D721Med (cell line): Measurements from ENCODE around the gene OR4D2.

Experiments
- DNase-seq: peaks from one replicate; pipeline ENCODE4 v3.0.0; 2011; ENCODE audit warnings: low spot score; ENCODE audit not compliant: insufficient read length
- FAIRE-seq: peaks from 2 replicates; lab custom pipeline; 2011; peaks lifted over from hg19 to GRCh38; lab: Jason Lieb, UNC
- TF ChIP-seq, protein P1 (sequence below): IDR thresholded peaks from 2 replicates; pipeline ENCODE4 v1.5.1; 2012; ENCODE audit warnings: mild to moderate bottlenecking, control low read depth; ENCODE audit not compliant: insufficient read depth; ENCODE audit errors: missing control alignments

The OR4D2 gene

GRCh38 chr17:58174871-58175270 is 8.1 kb downstream of the OR4D2 start:
- FAIRE-seq (no peak), DNase-seq (no peak)
- TF ChIP-seq, protein P1, sequence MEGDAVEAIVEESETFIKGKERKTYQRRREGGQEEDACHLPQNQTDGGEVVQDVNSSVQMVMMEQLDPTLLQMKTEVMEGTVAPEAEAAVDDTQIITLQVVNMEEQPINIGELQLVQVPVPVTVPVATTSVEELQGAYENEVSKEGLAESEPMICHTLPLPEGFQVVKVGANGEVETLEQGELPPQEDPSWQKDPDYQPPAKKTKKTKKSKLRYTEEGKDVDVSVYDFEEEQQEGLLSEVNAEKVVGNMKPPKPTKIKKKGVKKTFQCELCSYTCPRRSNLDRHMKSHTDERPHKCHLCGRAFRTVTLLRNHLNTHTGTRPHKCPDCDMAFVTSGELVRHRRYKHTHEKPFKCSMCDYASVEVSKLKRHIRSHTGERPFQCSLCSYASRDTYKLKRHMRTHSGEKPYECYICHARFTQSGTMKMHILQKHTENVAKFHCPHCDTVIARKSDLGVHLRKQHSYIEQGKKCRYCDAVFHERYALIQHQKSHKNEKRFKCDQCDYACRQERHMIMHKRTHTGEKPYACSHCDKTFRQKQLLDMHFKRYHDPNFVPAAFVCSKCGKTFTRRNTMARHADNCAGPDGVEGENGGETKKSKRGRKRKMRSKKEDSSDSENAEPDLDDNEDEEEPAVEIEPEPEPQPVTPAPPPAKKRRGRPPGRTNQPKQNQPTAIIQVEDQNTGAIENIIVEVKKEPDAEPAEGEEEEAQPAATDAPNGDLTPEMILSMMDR = no peak

DNA sequence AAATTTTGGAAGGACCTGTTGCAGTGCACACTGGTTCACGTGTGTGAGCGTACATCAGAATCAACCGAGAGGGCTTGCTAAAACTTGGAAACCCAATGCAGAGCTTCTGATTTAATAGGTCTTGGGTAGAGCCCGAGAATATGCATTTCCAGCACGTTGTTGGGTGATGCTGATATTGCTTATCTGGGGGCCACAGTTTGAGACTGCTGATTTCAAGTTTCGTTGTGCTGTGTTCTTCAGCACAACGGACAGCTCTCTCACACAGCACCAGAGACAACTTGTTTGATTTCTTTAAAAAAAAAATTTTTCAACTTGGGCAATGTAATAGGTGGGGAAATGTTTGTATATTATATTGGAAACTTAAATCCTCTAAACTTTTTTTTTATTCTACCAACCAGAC is 9.4 kb downstream of the OR4D2 start:
- TF ChIP-seq, protein P1 = no peak

GRCh38 chr17:58181796-58182195 is 15.0 kb downstream of the OR4D2 start:
- TF ChIP-seq, protein P1 = no peak
- no peak for FAIRE-seq
- DNase-seq = no peak

More for the DNA sequence above, 9.4 kb downstream of the OR4D2 start:
- no peak for FAIRE-seq
- no peak for DNase-seq

DNA sequence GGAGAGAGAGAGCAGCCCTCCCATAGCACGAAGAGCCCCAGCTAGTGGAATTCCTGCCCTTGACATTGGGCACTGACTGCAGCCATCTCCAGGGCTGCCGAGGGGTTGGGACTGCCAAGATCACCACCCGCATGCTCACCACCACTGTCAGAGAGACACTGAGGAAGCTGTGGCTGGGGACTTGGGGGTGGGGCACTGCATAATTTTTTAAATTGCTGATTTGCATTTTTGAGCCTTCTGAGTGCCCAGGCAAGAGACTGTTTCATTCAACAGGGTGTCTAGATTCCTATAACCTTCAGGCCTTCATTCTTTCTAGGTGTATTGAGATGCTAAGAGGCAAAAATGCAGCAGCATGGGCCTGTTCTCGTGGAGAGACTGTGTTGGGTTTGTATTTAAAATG is 16.7 kb downstream of the OR4D2 start:
- TF ChIP-seq, protein P1 = no peak
- DNase-seq (no peak), FAIRE-seq (no peak)

GRCh38 chr17:58184308-58184985 is 17.7 kb downstream of the OR4D2 start:
- TF ChIP-seq, protein P1 = no peak
- FAIRE-seq (no peak), DNase-seq (no peak)

- no peak for DNase-seq
- TF ChIP-seq, protein P1 = no peak
- no peak for FAIRE-seq
Observed at GRCh38 chr17:58184986-58185761, 18.4 kb downstream of the OR4D2 start.

- TF ChIP-seq, protein P1 = no peak
- no peak for FAIRE-seq
- DNase-seq = no peak
Observed at GRCh38 chr17:58186591-58186990, 19.8 kb downstream of the OR4D2 start.
